Suppressor macrophage treated with lipopolysaccharide for 1 hour (primary cell): ENCODE data around the gene INO80C.
A peak's percentile ranks its signal among the peaks of the same experiment; 100 is the strongest.
"Not testable (repeated sequence)": the region's sequence is repeated elsewhere in the genome, so short reads cannot be mapped to it uniquely, and the experiment has no call there.

Experiments used
- DNase-seq, 3 donors: peaks; one replicate each; pipeline ENCODE4 v3.0.0-alpha.2; 2020 to 2022

The INO80C gene

DNA sequence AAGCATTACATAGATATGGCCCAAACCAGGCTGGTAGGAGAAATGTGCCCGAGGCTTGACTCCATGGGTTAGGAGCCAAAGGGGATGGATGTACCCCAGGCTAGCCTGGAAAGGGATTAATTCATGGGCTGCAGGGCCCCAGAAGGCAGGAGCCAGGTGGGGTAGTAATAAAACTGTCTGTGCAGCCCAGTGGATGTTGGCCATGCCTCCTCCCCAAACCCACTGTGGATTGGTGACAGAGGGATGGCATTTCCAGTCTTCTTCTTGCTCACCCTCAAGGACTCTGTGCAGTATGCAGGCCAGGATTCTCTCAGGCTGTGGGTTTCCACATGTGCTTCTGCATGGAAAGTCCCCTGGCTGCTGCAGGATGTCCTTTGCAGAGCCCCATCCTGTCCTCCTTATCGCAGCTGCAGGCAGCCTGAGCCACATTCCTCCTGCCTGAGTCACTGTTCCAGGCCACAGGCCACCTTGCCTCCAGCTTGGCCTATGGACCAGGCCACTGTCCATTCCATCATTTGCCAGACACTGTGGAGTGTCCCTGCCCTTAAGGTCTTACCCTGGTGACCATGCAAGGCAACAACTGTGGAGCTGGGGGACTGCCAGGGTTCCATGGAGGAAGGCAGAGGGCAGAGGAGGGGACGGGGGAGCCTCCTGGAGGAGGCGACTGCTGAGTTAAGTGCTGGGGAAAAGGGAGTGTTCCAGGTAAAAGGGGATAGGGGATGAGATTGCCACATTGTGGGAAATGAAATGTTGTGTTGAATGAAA, 38.9 kb downstream of the INO80C start:
- DNase-seq: peak; percentile 47 to 67 (median 62)

DNA sequence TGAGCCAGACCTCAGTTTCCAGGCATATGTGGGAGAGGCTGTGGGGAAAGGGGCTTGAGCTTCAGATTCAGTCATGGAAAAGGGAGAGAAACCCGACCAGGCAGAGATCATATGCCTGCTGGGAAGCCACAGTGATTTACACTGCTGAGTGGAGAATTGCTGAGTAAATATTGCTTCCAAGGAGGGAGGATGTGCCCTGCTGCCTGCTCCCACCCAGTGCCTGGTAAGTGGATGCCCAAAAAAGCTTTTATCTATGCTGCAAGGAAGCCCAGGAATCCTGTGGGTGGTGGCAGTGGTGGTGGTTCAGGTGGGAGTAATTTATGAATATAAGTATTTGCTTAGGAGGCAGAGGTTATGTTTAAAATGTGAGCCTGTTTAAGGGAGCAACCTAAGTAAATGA, 39.5 kb downstream of the INO80C start:
- DNase-seq: no peak

DNA sequence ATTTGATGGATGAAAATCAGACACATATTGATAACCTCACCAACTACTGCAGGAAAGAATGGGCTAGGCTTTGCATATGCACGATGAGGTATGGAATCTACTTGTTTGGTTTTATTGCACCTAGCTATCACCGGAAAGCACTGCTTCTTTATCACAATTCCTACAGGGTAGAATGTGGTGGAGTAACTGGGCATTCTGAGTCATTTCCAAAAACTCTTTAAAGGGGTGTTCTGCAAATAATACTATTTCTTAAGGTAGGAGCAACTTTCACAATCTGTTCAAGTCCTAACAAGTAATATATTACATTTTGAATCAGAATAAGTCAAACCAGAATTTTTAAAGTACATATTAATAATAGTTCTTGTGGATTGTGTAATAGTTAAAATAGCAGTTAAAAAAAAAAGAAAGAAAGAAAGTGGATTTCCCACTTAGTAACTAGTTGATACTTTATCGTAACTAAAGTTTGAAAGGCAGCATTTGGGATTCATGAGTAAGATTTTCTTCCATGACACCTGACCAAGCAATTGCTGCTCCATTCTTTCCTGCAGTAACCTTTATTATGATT, 40.5 kb downstream of the INO80C start:
- DNase-seq: no peak

DNA sequence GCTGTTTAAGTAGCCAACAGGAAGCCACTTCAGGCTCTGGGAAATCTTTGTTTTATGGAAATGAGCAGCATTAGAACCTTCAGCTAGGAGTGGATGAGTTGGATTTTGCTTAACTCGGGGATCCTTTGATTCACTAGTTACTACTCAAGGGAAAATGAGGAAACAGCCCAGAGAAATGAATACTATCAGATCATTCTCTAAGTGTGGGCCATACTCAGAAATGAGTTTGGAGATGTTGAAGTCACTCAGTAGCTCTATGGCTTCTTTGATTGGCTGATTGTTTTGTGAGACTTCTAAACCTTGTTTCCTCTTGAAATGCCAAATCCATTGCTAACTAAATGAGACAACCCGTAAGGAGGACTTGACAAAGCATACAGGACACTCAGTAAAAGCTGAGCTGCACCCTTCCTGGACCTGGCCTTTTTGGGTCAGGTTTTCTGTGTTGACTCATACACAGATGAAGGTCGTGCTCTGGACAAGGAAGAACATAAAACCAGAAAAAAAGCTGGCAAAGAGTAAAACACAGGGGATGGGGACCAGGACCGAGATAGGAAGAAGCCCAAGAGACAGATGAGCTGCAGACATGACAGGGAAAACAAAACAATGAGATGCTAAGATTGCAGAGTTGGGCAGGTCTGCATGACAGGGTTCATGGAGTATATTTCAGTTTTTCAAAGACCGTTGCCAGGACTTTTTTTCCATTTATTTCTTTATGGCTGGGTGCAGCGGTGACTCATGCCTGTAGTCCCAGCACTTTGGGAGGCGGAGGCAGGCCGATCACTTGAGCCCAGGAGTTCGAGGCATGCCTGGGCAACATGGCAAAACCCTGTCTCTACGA, 41.6 kb downstream of the INO80C start:
- DNase-seq: peak in 1 of 3 donors; percentile 21

DNA sequence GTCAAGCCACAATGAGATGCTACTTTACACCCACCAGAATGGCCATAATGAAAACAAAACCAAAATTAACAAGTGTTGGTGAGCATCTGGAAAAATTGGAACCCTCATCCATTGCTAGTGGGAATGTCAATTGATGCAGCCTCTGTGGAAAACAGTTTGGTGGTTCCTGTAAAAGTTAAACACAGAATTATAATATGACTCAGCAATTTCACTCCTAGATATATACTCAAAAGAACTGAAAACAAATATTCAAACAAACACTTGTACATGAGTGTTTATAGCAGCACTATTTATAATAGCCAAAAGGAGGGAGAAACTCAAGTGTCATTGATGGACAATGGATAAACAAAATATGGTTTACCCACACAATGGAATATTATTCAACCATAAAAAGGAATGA, 43.0 kb downstream of the INO80C start:
- no peak for DNase-seq

DNA sequence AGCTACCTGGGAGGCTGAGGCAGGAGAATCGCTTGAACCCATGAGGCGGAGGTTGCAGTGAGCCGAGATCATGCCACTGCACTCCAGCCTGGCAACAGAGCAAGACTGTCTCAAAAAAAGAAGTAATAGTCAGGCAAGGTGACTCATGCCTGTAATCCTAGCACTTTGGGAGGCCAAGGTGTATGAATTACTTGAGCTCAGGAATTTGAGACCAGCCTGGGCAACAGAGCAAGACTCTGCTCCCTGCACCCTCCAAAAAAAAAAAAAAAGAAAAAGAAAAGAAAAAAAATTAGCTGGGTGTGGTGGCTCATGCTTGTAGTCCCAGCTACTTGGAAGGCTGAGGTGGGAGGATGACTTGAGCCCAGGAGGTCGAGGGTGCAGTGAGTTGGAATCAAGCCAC, 44.7 kb downstream of the INO80C start:
- DNase-seq: not testable (repeated sequence)

DNA sequence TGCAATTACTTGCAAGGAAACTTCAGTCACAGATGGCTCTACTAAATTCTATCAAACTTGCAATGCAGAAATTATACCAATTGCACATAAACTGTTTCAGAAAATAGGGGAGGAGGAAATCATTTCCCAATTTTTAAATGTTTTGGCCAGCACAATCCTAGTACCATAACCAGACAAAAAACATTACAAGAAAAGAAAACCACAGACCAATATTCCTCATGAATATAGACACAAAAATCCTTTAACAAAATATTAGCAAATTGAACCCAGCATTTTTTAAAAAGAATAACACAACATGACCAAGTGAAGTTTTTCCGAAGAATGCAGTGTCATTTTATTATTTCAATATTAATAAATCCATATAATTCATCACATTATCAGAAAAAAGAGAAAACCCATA, 45.8 kb downstream of the INO80C start:
- no peak for DNase-seq

DNA sequence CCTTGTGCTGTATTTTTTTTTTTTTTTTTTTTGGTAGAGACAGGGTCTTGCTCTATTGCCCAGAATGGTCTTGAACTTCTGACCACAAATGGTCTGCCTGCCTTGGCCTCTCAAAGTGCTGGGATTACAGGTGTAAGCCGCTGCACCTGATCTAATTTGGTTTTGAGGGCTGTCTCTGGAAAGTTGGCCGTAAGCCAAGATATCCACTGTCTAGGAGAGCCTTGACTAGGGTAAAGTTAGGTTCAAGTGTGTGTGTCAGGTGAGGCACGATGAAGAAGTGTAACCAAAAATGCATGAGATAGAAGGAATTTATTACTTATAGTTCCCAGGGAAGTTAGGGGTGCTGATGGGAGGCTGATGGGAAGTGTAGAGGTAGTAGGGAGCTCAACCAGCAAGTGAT, 46.7 kb downstream of the INO80C start:
- DNase-seq: no peak

DNA sequence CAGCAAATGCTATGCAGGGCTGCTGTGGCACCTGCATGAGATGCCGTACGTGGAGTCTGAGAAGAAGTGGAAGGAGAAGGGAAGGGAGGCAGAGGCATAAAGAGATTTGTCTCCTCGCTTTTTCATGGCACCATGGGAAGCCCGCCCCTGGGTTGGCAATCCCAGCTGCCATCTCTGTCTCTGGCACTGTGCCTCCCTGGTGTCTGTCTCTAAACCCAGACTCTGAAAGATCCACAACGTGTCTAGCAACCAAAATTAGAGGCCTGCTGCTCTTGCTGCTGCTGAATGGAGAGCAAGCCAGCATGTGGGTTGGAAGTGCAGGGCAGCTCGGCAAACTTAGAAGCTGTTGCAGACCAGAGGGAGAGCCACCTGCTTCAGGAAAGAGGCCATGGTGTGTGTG, 53.1 kb downstream of the INO80C start:
- DNase-seq: no peak

DNA sequence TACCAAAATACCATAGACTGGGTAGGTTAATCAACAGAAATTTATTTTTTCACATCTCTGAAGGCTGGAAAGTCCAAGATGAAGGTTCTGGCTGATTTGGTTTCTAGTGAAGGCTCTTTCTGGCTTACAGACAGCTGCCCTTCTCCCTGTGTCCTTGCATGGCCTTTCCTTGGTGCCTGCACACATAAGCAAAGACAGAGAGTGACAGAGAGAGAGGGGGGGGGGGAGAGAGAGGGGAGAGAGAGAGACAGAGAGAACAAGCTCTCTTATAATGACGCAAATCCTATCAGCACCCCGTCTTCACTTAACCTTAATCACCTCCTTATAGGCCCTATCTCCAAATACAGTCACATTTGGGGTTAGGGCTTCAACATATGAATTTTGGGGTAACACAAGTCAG, 53.9 kb downstream of the INO80C start:
- DNase-seq: no peak

DNA sequence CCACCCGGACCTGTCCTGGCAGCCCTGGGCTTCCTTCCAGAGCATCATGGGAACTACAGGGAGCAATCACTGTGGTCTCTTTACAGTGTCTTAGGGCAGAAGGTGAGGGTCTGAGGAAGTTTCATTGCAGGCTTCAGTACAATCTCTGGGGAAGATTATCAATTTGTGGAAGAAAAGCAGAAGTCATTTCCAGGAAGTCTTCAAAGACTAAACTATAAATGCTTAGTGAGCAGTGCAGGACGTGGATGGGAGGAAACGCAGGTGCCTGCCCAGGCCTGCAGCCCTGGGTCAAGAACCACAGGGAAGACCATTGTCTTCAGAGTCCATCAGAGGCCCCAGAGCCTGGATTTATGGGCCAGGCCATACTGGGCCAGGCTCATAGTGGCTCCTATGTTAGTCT, 54.3 kb downstream of the INO80C start:
- peak in 1 of 3 donors; percentile 16 for DNase-seq

DNA sequence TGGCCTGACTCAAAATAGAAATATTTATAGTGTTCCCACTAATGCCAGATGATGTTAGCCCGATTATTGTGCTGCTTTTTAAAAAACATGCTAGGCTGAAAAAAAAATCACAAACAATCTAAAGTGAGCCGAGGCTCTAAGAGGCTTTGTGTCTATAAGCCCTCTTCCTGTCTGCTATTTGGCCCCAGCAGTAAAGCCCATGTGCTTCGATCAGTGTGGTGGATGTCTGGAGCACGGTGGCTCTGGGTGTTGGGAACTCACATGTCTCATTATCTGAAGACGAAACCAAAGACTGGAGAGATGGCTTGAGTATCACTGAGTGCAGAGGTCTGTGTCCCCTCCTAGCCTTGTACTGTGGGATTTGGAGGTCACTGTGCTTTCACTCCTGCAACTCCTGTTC, 55.1 kb downstream of the INO80C start:
- no peak for DNase-seq

DNA sequence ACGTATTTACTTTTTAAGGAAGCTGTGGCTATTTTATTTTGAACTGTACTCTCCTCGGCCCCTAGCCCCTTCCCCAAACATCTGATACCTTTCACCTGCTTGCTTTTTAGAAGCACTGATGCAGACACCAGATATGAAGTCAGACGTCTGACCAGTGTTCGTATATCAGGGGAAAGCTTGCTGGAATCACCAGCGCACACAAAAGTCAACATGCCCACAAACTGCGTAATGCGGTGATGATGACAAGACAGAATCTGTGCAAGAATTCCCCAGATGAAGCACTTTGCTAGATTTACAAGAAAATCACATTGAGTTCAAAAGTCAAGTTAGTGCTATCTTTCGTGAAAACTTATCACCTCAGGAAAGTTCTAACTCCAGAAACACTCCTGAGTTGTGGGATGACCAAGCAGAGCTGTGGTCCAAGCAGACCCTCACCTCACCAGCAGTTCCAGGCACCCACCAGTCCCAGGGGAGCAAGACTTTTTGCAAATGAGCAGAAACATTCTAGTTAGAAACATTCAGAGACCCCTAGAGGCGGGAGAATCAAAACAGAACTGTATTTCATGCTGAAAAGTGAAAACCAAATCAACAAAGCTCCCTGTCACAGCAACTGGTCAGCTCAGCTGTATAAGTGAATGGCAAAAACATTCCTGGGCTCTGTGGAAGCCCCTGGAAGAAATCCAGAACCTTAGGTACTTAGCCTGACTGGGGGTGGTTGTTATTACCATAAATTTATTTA, 55.7 kb downstream of the INO80C start:
- DNase-seq: no peak

DNA sequence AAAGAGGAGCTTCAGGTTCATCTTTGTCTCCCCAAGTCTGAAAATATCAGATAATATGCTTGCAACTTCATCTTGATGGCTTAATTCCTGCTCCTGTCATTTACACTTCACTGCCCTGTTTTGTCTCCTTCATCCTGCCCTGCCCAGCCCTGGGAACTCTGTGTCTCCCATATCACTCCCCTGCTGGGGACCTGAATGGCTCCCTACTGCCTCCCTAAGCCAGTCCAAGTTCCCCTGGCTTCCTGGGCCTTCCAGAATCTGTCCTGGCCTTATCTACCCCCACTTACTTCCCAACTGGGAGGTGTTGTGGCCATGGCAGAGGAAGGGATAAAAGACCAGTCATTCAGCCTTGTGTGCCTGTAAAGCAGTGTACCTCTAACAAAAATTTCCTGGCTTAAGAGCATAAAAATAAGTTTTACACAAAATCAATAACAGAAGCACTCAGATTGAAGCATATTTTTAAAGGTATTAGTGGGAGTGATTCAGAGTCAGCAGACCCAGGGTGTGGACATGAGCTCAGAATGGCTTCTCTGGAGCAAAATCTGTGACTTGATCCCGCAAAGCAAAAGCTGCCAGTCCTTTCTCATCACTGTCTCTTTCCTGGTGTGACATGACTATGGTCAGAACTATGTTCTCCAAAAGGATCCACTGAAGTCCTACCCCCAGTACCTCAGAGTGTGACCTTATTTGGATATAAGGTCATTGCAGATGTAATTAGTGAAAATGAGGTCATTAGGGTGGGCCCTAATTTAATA, 59.1 kb downstream of the INO80C start:
- DNase-seq: no peak

DNA sequence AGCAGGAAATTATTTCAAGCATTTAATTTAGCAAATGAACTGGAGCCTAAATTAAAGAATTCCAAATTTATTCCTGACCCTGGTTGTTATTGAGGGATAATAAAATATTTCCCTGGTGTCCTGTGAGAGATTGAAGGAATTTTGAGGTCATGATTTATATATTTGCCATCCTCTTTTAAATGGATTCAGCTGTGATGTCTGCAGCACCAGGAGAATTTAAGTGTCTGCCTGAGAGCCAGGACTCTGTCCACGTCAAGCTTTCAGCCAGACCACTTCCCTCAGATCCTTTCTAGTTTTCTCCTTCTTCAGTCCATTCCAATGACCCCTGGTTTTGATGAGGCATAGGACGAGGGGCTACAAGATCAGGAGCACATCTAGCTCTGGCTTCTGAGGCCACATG, 59.9 kb downstream of the INO80C start:
- no peak for DNase-seq

DNA sequence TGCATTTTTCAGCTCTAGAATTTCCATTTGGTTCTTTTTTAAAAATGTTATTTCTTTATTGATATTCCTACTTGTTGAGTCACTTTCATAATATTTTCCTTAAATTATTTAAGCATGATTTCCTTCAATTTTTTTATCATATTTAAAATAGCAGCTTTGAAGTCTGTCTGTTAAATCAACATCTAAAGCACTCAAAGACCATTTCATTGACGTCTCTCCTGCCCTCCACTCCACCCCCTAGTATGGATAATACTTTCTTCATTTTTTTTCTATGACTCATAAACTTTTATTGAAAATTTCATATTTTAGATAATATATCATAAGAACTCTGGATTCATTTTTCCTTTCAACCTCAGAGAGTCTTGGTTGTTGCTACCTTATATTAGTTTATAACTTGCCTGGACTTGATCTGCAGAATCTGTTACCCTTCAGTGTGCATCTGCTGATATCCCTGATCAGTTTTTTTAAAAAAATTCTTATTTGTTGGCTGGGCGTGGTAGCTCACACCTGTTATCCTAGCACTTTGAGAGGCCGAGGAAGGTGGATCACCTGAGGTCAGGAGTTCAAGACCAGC, 61.6 kb downstream of the INO80C start:
- DNase-seq: no peak

DNA sequence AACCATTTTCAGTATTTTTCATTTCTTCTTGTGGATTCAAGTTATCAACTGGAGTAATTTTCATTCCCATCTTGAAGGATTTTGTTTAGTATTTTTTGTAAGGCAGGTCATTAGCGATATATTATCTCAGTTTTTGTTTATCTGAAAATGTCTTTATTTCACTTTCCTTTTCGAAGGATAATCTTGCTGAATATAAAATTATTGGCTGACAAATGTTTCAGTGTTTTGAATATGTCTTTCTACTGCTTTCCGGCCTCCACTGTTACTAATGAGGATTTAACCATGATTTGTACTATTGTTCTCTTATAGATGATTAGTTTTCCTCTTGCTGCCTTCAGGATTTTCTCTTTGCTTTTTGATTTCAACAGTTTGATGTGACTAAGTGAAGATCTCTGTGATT, 62.4 kb downstream of the INO80C start:
- DNase-seq: no peak

DNA sequence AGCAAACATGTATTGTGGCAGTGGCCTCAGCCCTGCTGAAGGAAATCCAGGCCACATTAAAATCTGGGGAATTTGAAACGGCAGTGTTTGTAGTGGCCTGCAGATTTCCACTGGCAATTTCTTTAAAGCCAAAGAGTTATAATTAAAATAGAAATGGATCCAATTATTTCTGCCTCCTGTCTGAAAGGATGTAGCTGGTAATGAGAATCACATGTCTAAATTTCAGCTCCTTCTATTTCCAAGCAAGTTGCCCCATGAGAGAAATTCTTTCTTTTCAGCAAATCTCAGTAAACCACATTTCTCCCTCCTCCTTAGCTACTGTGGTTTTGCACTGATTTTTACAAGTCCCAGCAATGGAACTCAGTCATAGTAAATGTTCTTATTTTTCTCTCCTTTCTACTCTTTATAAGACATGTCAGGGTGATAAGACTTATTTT, 65.2 kb downstream of the INO80C start:
- no peak for DNase-seq

DNA sequence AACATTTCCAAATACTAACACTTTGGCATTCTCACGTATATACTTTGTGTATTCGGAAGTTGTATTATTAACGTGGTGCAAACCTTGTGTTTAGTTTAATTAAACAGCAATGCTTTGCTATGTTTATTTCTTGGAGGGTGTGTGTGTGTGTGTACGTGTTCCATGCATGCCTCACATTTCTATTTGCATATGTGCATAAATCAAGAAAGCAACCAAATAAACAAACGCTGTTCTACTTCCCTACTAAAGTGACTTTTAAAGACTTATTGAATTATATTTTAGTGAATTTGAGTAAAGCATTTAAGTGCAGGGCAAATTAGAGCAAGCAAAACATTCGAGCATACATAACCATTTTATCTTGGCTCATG, 66.4 kb downstream of the INO80C start:
- DNase-seq: no peak

DNA sequence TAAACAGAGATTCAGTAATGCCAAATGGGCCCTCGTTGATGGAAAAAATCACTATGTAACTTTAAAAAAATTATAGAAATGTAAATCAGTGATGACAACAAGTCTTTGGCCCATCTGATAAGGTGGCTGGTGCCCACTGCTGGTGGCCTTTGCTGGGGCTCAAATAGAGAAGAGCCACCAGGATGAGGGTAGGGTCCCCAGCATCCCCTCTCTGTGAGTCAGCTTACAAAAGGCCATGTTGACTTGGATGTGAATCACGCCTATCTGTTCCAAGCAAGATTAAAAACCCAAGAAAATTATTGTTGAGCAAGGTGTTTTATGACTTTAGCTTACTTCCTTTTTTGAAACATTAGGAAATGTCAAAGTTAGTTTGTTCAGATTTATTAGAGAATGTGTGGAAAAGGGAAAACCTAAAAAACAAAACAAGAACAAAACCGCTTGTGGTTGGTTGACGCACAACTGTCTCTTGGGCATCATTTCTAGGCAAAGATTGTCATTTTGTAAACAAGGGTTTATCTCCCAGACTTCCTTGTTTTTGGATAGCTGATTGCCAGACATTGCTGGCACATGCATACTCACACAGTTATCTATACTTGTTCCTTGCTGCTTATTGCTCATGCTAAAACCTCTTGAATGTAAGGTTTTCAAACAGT, 66.9 kb downstream of the INO80C start:
- peak in 2 of 3 donors; percentile 50 to 69 for DNase-seq

DNA sequence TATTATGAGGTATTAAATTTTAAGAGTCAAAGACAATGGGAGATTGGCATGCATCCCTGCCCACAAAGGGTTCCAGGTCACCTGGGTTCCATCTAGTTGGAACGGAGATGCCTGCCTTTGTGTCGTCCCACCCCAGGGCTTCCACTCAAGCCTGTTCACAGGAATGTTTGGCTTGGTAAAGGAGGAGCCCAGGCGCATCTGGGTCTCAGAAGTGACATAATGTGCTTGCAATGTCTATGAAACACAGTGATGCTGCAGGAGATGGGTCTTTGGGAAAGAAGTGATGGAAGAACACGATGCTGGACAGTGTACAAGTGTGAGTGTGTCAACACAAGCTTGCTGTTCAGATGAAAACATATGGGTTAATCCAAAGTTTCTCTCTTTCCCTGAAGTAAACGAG, 71.0 kb downstream of the INO80C start:
- DNase-seq: no peak

DNA sequence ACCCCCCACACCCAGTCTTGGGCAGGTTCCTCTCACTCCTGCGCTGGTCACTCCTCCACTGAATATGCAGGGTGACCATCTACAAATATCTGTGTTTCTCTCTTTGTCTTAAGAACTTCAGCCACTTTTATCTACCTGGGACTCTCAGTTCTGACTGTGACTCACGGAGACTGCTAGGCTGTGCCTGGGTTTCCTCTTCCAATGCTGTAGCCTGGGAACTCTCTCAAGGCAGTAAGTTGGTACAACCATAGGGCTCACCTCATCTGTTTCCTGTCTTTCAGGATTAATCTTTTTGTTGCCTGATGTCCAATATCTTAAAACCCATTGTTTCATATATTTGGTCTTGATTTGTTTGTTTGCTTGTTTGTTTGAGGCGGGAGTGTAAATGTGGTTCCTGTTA, 73.4 kb downstream of the INO80C start:
- DNase-seq: no peak
